CD4-positive, alpha-beta memory T cell (primary cell): ENCODE measurements around the gene KCTD18. TPM values are rescaled to one million over a fixed set of nuclear protein-coding genes. Genes with fewer than 3 reads are reported as not detected.
A peak's percentile ranks its signal among the peaks of the same experiment; 100 is the strongest.

ENCODE experiments used
- CTCF ChIA-PET: fragments of 350-600 bp; sonication (Branson Sonifier 250); formaldehyde crosslinking; loops from one replicate; lab custom pipeline; 2021; ENCODE audit warnings: inconsistent platforms; ENCODE audit not compliant: partially characterized antibody; lab: Charles Lee
- POLR2A ChIA-PET: fragments of 350-600 bp; sonication (Branson Sonifier 250); formaldehyde crosslinking; loops from one replicate; lab custom pipeline; 2021; ENCODE audit not compliant: partially characterized antibody; lab: Charles Lee
- DNase-seq, 5 donors: peaks; one replicate each; pipeline versions ENCODE4 v3.0.0 to v3.0.0-alpha.2; 2020 to 2022; ENCODE audit warnings: mixed read lengths in 1 of 5
- H3K27ac ChIP-seq: one replicate; pipeline ENCODE4 v1.7.0; 2013; ENCODE audit warnings: low read depth, low read length
- H3K27me3 ChIP-seq: 2 replicates; pipeline ENCODE4 v1.7.0; 2013; ENCODE audit warnings: mild to moderate bottlenecking, low read length, moderate library complexity; ENCODE audit not compliant: insufficient read depth
- H3K36me3 ChIP-seq: 2 replicates; pipeline ENCODE4 v1.7.0; 2013; ENCODE audit warnings: mild to moderate bottlenecking, low read length, moderate library complexity; ENCODE audit not compliant: insufficient read depth
- H3K4me1 ChIP-seq: 2 replicates; pipeline ENCODE4 v1.7.0; 2013; ENCODE audit warnings: mild to moderate bottlenecking, low read length, moderate library complexity; ENCODE audit not compliant: insufficient read depth
- H3K4me3 ChIP-seq, 2 donors: one replicate each; pipeline ENCODE4 v1.7.0; 2013; ENCODE audit warnings: low read length in 2 of 2, mild to moderate bottlenecking in 1 of 2
- H3K9me3 ChIP-seq, 2 donors: one replicate each; pipeline ENCODE4 v1.7.0; 2013; ENCODE audit warnings: low read length in 2 of 2, control low read depth in 1 of 2; ENCODE audit not compliant: control insufficient read depth in 1 of 2
- H3K27ac Mint-ChIP-seq, 7 donors: one replicate each; pipeline ENCODE4 v1.8.0; 2020 to 2021; ENCODE audit warnings: mixed read lengths in 7 of 7, mild to moderate bottlenecking in 6 of 7, inconsistent platforms in 3 of 7, moderate library complexity in 3 of 7
- H3K27me3 Mint-ChIP-seq, 2 donors: one replicate each; pipeline ENCODE4 v1.8.0; 2020 to 2021; ENCODE audit warnings: mixed read lengths in 2 of 2
- H3K36me3 Mint-ChIP-seq, 2 donors: one replicate each; pipeline ENCODE4 v1.8.0; 2020 to 2021; ENCODE audit warnings: mixed read lengths in 2 of 2, inconsistent platforms in 1 of 2, mild to moderate bottlenecking in 1 of 2
- H3K4me1 Mint-ChIP-seq, 4 donors: one replicate each; pipeline ENCODE4 v1.8.0; 2020 to 2021; ENCODE audit warnings: mixed read lengths in 4 of 4, mild to moderate bottlenecking in 1 of 4
- H3K4me3 Mint-ChIP-seq, 8 donors: one replicate each; pipeline ENCODE4 v1.8.0; 2020 to 2021; ENCODE audit warnings: mixed read lengths in 8 of 8, mild to moderate bottlenecking in 7 of 8, moderate library complexity in 6 of 8, inconsistent platforms in 3 of 8
- H3K9me3 Mint-ChIP-seq, 8 donors: one replicate each; pipeline ENCODE4 v1.8.0; 2020 to 2021; ENCODE audit warnings: mixed read lengths in 8 of 8, mild to moderate bottlenecking in 5 of 8, inconsistent platforms in 3 of 8, moderate library complexity in 1 of 8
- intact Hi-C: fragments of 100-400 bp; cut with micrococcal nuclease; formaldehyde crosslinking; loops from one replicate; pipeline ENCODE4 v1.15.1; 2023
- polyA plus RNA-seq, 2 donors: library from polyadenylated mRNA; unstranded; fragments of 300-500 nt; fragmentation: Illumina TruSeq; gene quantifications; one replicate each; pipeline ENCODE4 v1.2.3, GENCODE V29; 2021
- total RNA-seq, 2 experiments: library from RNA; stranded (reverse); gene quantifications; one replicate each; pipeline ENCODE4 v1.2.3, GENCODE V29; 2021

KCTD18 gene
- total and polyA plus RNA-seq, 4 experiments from 2014 or later, result 14.0 to 21.1 (median 17.4) TPM

DNA sequence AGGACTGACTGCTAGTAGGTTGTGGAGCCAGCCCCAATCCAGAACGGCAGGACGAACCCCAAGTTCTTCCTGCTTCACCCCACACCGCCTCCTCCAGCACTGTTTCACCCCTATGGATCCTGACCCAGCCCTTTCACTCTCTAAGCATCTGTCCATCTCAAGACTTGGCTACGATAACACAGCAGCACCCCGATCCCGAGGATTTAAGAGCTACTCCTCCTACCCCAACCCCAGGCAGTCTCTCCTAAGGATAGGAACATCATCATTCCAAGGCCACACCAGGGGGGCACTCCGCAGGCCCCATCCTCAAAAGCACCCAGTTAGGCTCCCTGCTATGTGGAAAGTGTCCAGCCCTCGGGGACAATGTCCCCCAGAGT lies 645 bp downstream of the KCTD18 start:
- intact Hi-C loops, result no loop called here
- Histone ChIP-seq H3K9me3 (no peaks in the 10 kb centered on the region), H3K4me1 (peaks cover 23% of the 10 kb centered on the region), H3K36me3 (no peaks in the 10 kb centered on the region), H3K27ac (peak overlapping the region; percentile 73), H3K27me3 (no peaks in the 10 kb centered on the region), H3K4me3 (peak overlapping the region; percentile 81)
- Mint-ChIP-seq H3K36me3 (peaks cover 8 to 24% of the 10 kb centered on the region in 2 donors), H3K4me1 (peaks cover 24 to 43% (median 28%) of the 10 kb centered on the region in 4 donors), H3K9me3 (no peaks in the 10 kb centered on the region), H3K27me3 (no peaks in the 10 kb centered on the region), H3K27ac (peak overlapping the region; percentile 88 to 98 (median 95)), H3K4me3 (peak overlapping the region; percentile 89 to 98 (median 93))
- ChIA-PET POLR2A (interaction anchor here (0.6 to 1.6 kb wide), 11 partner anchors 11 to 784 kb away, joined by 3 to 12 read pairs (median 4); partner anchors contain the start of genes CLK1, NIF3L1 and SGO2), CTCF (interaction anchor here (0.8 to 3.6 kb wide), 11 partner anchors 12 to 566 kb away, joined by 3 to 20 read pairs (median 3); partner anchors contain the start of gene SGO2)
- DNase-seq, result peak in 1 of 5 donors; percentile 13

DNA sequence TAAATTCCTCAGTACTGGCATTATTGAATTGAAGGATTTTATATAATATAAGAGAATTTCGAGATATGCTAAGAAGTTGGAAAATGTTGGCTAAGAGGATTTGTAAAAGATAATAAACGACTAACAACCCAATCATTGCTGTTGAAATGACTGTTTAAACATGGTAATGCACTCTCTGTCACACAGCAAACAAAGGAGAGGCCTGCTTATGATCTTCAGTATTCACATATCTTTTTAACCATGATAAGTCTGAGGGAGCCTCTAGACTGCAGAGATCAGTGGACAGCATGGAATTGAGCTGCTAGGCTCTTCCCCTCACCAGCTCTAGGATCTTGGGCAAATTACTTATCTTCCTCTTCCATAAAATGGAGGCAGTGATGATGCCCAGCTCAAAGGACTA lies 2.7 kb downstream of the KCTD18 start:
- ChIA-PET CTCF (interaction anchor here (1.1 kb wide), 1 partner anchor 18 kb away, joined by 4 read pairs; no protein-coding TSS in a partner anchor), POLR2A (interaction anchor here (1.3 kb wide), 1 partner anchor 18 kb away, joined by 5 read pairs; the partner anchor contains the start of gene SGO2)
- Histone ChIP-seq H3K36me3 (no peaks in the 10 kb centered on the region), H3K27me3 (no peaks in the 10 kb centered on the region), H3K27ac (no peak overlapping the region), H3K9me3 (no peaks in the 10 kb centered on the region), H3K4me3 (no peak overlapping the region), H3K4me1 (peaks cover 19% of the 10 kb centered on the region)
- Mint-ChIP-seq H3K27me3 (no peaks in the 10 kb centered on the region), H3K4me1 (peaks cover 27 to 46% (median 33%) of the 10 kb centered on the region in 4 donors), H3K4me3 (no peak overlapping the region), H3K27ac (no peak overlapping the region), H3K9me3 (no peaks in the 10 kb centered on the region), H3K36me3 (peaks cover 19 to 36% of the 10 kb centered on the region in 2 donors)
- intact Hi-C loops, result no loop called here
- DNase-seq, result no peak

DNA sequence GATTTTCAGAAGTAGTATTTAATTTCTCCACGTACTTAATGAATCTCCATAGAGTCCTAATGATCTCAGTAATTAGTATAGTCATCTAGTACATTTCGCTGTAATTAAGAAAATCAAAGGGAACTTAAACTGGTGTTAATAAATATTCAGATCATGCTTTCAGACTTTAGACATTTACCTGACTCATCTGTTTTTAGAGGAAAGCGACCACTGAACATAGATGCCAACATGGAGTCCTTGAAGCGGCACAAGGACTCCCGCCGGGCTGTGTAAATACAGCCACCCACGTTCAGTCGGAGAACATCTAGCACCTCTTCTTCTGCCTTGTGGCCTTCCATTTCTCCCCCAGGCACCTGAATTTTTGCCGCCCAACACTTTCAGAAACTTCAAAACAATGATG lies 3.2 kb downstream of the KCTD18 start:
- intact Hi-C loops, result no loop called here
- no peaks in the 10 kb centered on the region for H3K27me3 ChIP-seq
- H3K36me3 ChIP-seq, result no peaks in the 10 kb centered on the region
- no peak overlapping the region for H3K4me3 ChIP-seq
- ChIA-PET CTCF (no interaction called here), POLR2A (no interaction called here)
- Mint-ChIP-seq H3K36me3 (peaks cover 23 to 38% of the 10 kb centered on the region in 2 donors), H3K4me3 (no peak overlapping the region), H3K27ac (peak overlapping the region in 3 of 7 donors; percentile 17 to 60 (median 42)), H3K9me3 (no peaks in the 10 kb centered on the region), H3K27me3 (no peaks in the 10 kb centered on the region), H3K4me1 (peaks cover 27 to 46% (median 33%) of the 10 kb centered on the region in 4 donors)
- H3K4me1 ChIP-seq, result peaks cover 19% of the 10 kb centered on the region
- no peak for DNase-seq
- H3K27ac ChIP-seq, result no peak overlapping the region
- H3K9me3 ChIP-seq, result no peaks in the 10 kb centered on the region

DNA sequence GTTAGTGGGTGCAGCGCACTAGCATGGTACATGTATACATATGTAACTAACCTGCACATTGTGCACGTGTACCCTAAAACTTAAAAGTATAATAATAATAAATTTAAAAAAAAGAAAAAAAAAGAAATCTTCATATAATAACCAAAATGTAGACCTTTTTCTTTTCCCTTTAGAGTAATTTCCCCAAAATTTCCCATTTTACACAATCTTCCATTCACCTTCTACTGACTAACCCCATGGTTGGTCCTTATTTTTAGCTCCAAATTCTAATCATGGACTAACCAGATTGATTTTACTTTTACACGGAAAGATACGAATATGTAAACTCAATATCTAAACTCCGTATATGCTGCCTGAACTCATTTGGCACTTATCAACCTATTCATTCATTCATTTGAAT lies 7.7 kb downstream of the KCTD18 start:
- Mint-ChIP-seq H3K27ac (peak overlapping the region in 1 of 7 donors; percentile 36), H3K27me3 (no peaks in the 10 kb centered on the region), H3K36me3 (peaks cover 45% of the 10 kb centered on the region in 2 donors), H3K9me3 (peaks cover 0 to 2% (median 0%) of the 10 kb centered on the region in 8 donors), H3K4me3 (no peak overlapping the region), H3K4me1 (peaks cover 9 to 23% (median 18%) of the 10 kb centered on the region in 4 donors)
- ChIA-PET POLR2A (interaction anchor here (0.7 kb wide), 1 partner anchor 8 kb away, joined by 5 read pairs; no protein-coding TSS in a partner anchor), CTCF (interaction anchor here (1.1 to 2.1 kb wide), 2 partner anchors 8 to 20 kb away, joined by 4 to 5 read pairs; no protein-coding TSS in a partner anchor)
- Histone ChIP-seq H3K27me3 (no peaks in the 10 kb centered on the region), H3K9me3 (no peaks in the 10 kb centered on the region), H3K27ac (no peak overlapping the region), H3K4me3 (no peak overlapping the region), H3K36me3 (peaks cover 3% of the 10 kb centered on the region), H3K4me1 (no peaks in the 10 kb centered on the region)
- intact Hi-C loops, result no loop called here
- DNase-seq, result no peak

DNA sequence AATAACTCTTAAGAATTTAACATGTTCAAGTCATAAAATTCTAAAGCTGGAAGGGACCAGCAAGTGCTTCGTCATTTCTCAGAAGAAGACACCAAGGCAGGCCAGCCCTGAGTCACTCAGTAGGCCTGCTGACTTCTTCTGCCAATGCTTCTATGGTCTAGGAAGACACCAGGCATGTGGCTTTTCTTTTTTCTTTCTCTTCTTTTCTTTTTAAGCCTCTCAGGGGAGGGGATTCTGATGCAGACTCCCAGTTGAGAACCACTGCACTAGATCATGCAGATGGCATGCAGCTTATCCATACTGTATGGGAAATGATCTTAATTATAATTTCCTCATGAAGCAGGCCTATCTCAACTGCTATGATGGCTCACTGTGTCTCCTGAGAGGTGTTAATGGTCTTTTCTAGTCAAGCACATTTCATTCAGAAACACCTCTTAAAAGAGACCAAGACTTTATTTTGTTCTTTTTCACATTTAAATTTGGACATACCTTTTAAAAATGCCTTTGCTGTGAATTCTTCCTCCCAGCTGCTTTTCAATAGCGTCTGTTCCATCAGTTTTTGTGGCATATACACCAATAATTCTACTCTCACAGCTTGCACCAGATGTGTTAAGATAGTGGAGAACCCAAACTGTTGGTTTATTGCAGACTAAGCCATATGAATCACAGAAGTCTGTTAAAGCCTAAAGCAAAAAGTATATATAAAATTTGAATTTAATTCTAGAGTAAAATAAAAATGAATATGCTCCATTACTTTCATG lies 11.3 kb downstream of the KCTD18 start:
- CTCF ChIA-PET, result interaction anchor here (1.5 to 4.1 kb wide), 2 partner anchors 16 to 28 kb away, joined by 3 to 23 read pairs; partner anchors contain the start of gene SGO2
- H3K4me1 ChIP-seq, result no peaks in the 10 kb centered on the region
- H3K4me3 ChIP-seq, result no peak overlapping the region
- H3K27ac ChIP-seq, result no peak overlapping the region
- DNase-seq, result no peak
- no peaks in the 10 kb centered on the region for H3K9me3 ChIP-seq
- peaks cover 0 to 2% (median 0%) of the 10 kb centered on the region in 8 donors for H3K9me3 Mint-ChIP-seq
- no peaks in the 10 kb centered on the region for H3K27me3 ChIP-seq
- intact Hi-C loops, result no loop called here
- no peak overlapping the region for H3K27ac Mint-ChIP-seq
- no peak overlapping the region for H3K4me3 Mint-ChIP-seq
- H3K36me3 Mint-ChIP-seq, result peaks cover 47 to 48% of the 10 kb centered on the region in 2 donors
- no peaks in the 10 kb centered on the region for H3K27me3 Mint-ChIP-seq
- POLR2A ChIA-PET, result interaction anchor here (1.0 kb wide), 1 partner anchor 11 kb away, joined by 4 read pairs; the partner anchor contains the start of gene KCTD18
- H3K36me3 ChIP-seq, result peaks cover 14% of the 10 kb centered on the region
- H3K4me1 Mint-ChIP-seq, result peaks cover 4 to 9% (median 6%) of the 10 kb centered on the region in 4 donors

DNA sequence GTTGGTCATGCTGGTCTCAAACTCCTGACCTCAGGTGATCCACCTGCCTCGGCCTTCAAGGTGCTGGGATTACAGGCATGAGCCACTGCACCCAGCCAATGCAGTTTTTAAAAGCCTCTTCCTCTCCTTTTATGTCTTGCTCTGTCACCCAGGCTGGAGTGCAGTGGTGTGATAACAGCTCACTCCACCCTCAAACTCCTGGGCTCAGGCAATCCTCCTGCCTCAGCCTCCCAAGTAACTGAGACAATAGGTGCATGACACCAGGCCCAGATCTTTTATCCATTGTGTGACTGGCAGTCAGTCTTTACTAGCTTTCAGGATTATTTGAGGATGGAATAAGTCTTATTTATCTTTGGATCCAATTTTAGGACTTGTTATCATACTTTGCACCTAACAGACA lies 13.2 kb downstream of the KCTD18 start:
- H3K27ac Mint-ChIP-seq, result no peak overlapping the region
- no peak overlapping the region for H3K4me3 Mint-ChIP-seq
- H3K27me3 Mint-ChIP-seq, result no peaks in the 10 kb centered on the region
- no peak overlapping the region for H3K27ac ChIP-seq
- H3K4me1 ChIP-seq, result no peaks in the 10 kb centered on the region
- H3K4me1 Mint-ChIP-seq, result peaks cover 0 to 4% (median 2%) of the 10 kb centered on the region in 4 donors
- DNase-seq, result no peak
- H3K9me3 Mint-ChIP-seq, result peaks cover 0 to 2% (median 0%) of the 10 kb centered on the region in 8 donors
- no peak overlapping the region for H3K4me3 ChIP-seq
- H3K36me3 ChIP-seq, result peaks cover 32% of the 10 kb centered on the region
- H3K36me3 Mint-ChIP-seq, result peaks cover 51 to 52% of the 10 kb centered on the region in 2 donors
- H3K9me3 ChIP-seq, result no peaks in the 10 kb centered on the region
- intact Hi-C loops, result no loop called here
- CTCF ChIA-PET, result interaction anchor here (1.0 to 4.1 kb wide), 4 partner anchors 11 to 517 kb away, joined by 3 to 23 read pairs (median 4); partner anchors contain the start of gene KCTD18
- H3K27me3 ChIP-seq, result no peaks in the 10 kb centered on the region
- POLR2A ChIA-PET, result no interaction called here

DNA sequence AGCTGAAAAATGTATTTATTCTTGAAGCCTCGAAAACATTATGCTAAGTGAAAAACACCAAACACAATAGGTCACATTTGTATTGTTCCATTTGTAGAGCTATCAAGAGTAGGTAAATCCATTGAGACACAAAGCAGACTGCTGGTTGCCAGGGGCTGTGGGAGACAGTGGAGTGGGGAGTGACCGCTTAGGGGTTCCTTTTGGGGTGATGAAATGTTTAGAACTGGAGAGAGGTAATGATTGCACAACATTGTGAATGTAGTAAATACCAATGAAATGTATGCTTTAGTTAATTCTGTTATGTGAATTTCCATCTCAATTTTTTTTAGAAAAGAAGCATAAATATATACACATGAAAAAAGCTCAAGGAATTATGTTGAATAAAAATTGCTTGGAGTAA lies 15.8 kb downstream of the KCTD18 start:
- peaks cover 44% of the 10 kb centered on the region for H3K36me3 ChIP-seq
- no peaks in the 10 kb centered on the region for H3K9me3 ChIP-seq
- H3K4me3 Mint-ChIP-seq, result no peak overlapping the region
- H3K4me1 ChIP-seq, result no peaks in the 10 kb centered on the region
- H3K27ac Mint-ChIP-seq, result peak overlapping the region in 3 of 7 donors; percentile 9 to 66 (median 15)
- ChIA-PET POLR2A (interaction anchor here (0.6 kb wide), 1 partner anchor 9 kb away, joined by 5 read pairs; no protein-coding TSS in a partner anchor), CTCF (interaction anchor here (0.8 to 2.4 kb wide), 5 partner anchors 8 to 509 kb away, joined by 3 to 21 read pairs (median 4); no protein-coding TSS in a partner anchor)
- peaks cover 66 to 69% of the 10 kb centered on the region in 2 donors for H3K36me3 Mint-ChIP-seq
- no peaks in the 10 kb centered on the region for H3K9me3 Mint-ChIP-seq
- H3K4me3 ChIP-seq, result no peak overlapping the region
- H3K27me3 ChIP-seq, result no peaks in the 10 kb centered on the region
- no peak overlapping the region for H3K27ac ChIP-seq
- H3K27me3 Mint-ChIP-seq, result no peaks in the 10 kb centered on the region
- peaks cover 0 to 2% (median 0%) of the 10 kb centered on the region in 4 donors for H3K4me1 Mint-ChIP-seq
- intact Hi-C loops, result no loop called here
- DNase-seq, result no peak
